Neural cell (in vitro differentiated cells): Measurements from ENCODE around the gene OTOP2. TPM values are rescaled to one million over a fixed set of nuclear protein-coding genes. Genes with fewer than 3 reads are reported as not detected.

Source experiments
- H2AFZ ChIP-seq: fragments of 200-600, 300-800 bp; sonication (generic), shearing (Covaris generic); 2 replicates; pipeline ENCODE4 v1.6.0; 2014; ENCODE audit warnings: low read depth, mild to moderate bottlenecking, antibody characterized with exemption, low read length, moderate library complexity
- H3F3A ChIP-seq: fragments of 200-600 bp; shearing (Covaris generic); 2 replicates; pipeline ENCODE4 v1.6.1; 2016; ENCODE audit warnings: mild to moderate bottlenecking, moderate library complexity, mixed read lengths, antibody characterized with exemption, low read length; ENCODE audit not compliant: insufficient read depth, poor library complexity, severe bottlenecking
- H3K27ac ChIP-seq: fragments of 200-600, 300-800 bp; sonication (generic), shearing (Covaris generic); 2 replicates; pipeline ENCODE4 v1.5.1; 2014; ENCODE audit warnings: mild to moderate bottlenecking, low read length, moderate library complexity
- H3K27me3 ChIP-seq: fragments of 300-800, 200-600 bp; sonication (generic), shearing (Covaris generic); 2 replicates; pipeline ENCODE4 v1.6.0; 2014; ENCODE audit warnings: mild to moderate bottlenecking, low read depth, low read length, moderate library complexity; ENCODE audit not compliant: insufficient read depth
- H3K36me3 ChIP-seq: fragments of 300-800, 200-600 bp; sonication (generic), shearing (Covaris generic); 2 replicates; pipeline ENCODE4 v1.5.1; 2014; ENCODE audit warnings: mild to moderate bottlenecking, antibody characterized with exemption, low read length, moderate library complexity; ENCODE audit not compliant: insufficient read depth
- H3K4me2 ChIP-seq: fragments of 300-800, 200-600 bp; sonication (generic), shearing (Covaris generic); 2 replicates; pipeline ENCODE4 v1.6.0; 2014; ENCODE audit warnings: mild to moderate bottlenecking, low read length
- H3K4me3 ChIP-seq: fragments of 300-800, 200-600 bp; sonication (generic), shearing (Covaris generic); 2 replicates; pipeline ENCODE4 v1.5.1; 2014; ENCODE audit warnings: mild to moderate bottlenecking, low read length, moderate library complexity
- H3K79me2 ChIP-seq: fragments of 200-600 bp; shearing (Covaris generic); replicated peaks from 2 replicates; pipeline ENCODE4 v1.6.0; 2014; ENCODE audit warnings: mild to moderate bottlenecking, low read length, moderate library complexity; ENCODE audit not compliant: insufficient read depth
- H3K9ac ChIP-seq: fragments of 300-800, 200-600 bp; sonication (generic), shearing (Covaris generic); 2 replicates; pipeline ENCODE4 v1.6.1; 2016; ENCODE audit warnings: mild to moderate bottlenecking, low read length, mixed read lengths
- H3K9me2 ChIP-seq: fragments of 200-600 bp; shearing (Covaris generic); 2 replicates; pipeline ENCODE4 v1.6.1; 2016; ENCODE audit warnings: mild to moderate bottlenecking, low read length, mixed read lengths; ENCODE audit not compliant: insufficient read depth
- H3K9me3 ChIP-seq: fragments of 200-600, 300-800 bp; sonication (generic), shearing (Covaris generic); 2 replicates; pipeline ENCODE4 v1.6.1; 2016; ENCODE audit warnings: mild to moderate bottlenecking, mixed run types, low read length, moderate library complexity, mixed read lengths
- H4K20me1 ChIP-seq: fragments of 200-600 bp; shearing (Covaris generic); 2 replicates; pipeline ENCODE4 v1.6.1; 2016; ENCODE audit warnings: mild to moderate bottlenecking, mixed run types; ENCODE audit not compliant: insufficient read depth
- EP300 ChIP-seq: fragments of 450-650 bp; conservative IDR thresholded peaks from 2 replicates; pipeline ENCODE4 v1.6.1; 2014; ENCODE audit warnings: antibody characterized with exemption, mild to moderate bottlenecking, moderate library complexity; ENCODE audit not compliant: poor library complexity, severe bottlenecking
- EZH2 ChIP-seq: fragments of 200-600, 300-800 bp; shearing (Covaris generic), sonication (generic); IDR thresholded peaks from 2 replicates; pipeline ENCODE4 v1.6.1; 2014; ENCODE audit warnings: antibody characterized with exemption, low read length, borderline replicate concordance, mild to moderate bottlenecking; ENCODE audit not compliant: insufficient read depth, poor library complexity, severe bottlenecking
- MXI1 ChIP-seq: fragments of 450-650 bp; conservative IDR thresholded peaks from 2 replicates; pipeline ENCODE4 v1.6.1; 2014; ENCODE audit warnings: antibody characterized with exemption, mild to moderate bottlenecking; ENCODE audit not compliant: poor library complexity, severe bottlenecking
- POLR2AphosphoS5 ChIP-seq: IDR thresholded peaks from 2 replicates; pipeline ENCODE4 v1.6.1; 2012
- RAD21 ChIP-seq: fragments of 450-650 bp; conservative IDR thresholded peaks from 2 replicates; pipeline ENCODE4 v1.6.1; 2014; ENCODE audit warnings: antibody characterized with exemption, mild to moderate bottlenecking, moderate library complexity
- SMC3 ChIP-seq: fragments of 450-650 bp; conservative IDR thresholded peaks from 2 replicates; pipeline ENCODE4 v1.6.1; 2014; ENCODE audit warnings: antibody characterized with exemption, mild to moderate bottlenecking, moderate library complexity; ENCODE audit not compliant: poor library complexity
- TAF1 ChIP-seq: IDR thresholded peaks from 2 replicates; pipeline ENCODE4 v1.6.1; 2012; ENCODE audit warnings: low read depth
- polyA plus RNA-seq: library from polyadenylated mRNA; depleted of rRNA; stranded (reverse); fragments of >200 nt; gene quantifications from 2 replicates; pipeline ENCODE4 v1.2.3, GENCODE V29; 2014
- TF ChIP-seq, protein P1 (sequence below): IDR thresholded peaks from 2 replicates; pipeline ENCODE4 v1.6.1; 2012; ENCODE audit warnings: borderline replicate concordance
- TF ChIP-seq, protein P2 (sequence below): fragments of 450-650 bp; IDR thresholded peaks from 2 replicates; pipeline ENCODE4 v1.5.1; 2014; ENCODE audit warnings: antibody characterized with exemption, mild to moderate bottlenecking, moderate library complexity; ENCODE audit not compliant: poor library complexity, severe bottlenecking

OTOP2 gene
- polyA plus RNA-seq, 1 donor from 2014 or later, result not detected

DNA sequence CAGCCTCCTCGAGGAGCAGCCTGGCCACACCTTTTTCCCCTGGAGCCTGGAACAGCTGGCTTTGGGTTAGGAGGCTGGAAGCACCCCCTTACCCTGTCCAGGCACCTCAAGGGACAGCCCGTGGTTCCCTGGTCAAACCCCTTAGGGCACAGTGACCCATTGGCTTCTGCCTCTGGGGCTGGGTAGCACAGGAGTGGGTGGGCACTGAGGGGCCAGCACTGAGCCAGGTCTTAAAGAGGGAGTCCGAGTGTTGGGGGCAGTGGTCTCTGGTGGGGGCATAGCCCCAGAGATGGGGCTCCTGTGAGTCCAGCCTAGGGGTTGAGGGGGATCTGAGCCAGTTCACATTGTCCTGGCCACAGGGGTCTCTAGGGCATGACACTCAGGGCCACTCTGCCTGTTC lies 27.0 kb downstream of the OTOP2 start:
- Histone ChIP-seq H3K36me3 (no peaks in the 10 kb centered on the region), H3K4me2 (no peak overlapping the region), H3K9ac (no peak overlapping the region), H4K20me1 (no peaks in the 10 kb centered on the region), H3K9me2 (no peaks in the 10 kb centered on the region), H3K27ac (no peak overlapping the region), H2AFZ (no peak overlapping the region), H3K79me2 (no peaks in the 10 kb centered on the region), H3K27me3 (no peaks in the 10 kb centered on the region), H3K9me3 (no peaks in the 10 kb centered on the region), H3K4me3 (no peak overlapping the region), H3F3A (no peaks in the 10 kb centered on the region)
- TF ChIP-seq, protein P1, sequence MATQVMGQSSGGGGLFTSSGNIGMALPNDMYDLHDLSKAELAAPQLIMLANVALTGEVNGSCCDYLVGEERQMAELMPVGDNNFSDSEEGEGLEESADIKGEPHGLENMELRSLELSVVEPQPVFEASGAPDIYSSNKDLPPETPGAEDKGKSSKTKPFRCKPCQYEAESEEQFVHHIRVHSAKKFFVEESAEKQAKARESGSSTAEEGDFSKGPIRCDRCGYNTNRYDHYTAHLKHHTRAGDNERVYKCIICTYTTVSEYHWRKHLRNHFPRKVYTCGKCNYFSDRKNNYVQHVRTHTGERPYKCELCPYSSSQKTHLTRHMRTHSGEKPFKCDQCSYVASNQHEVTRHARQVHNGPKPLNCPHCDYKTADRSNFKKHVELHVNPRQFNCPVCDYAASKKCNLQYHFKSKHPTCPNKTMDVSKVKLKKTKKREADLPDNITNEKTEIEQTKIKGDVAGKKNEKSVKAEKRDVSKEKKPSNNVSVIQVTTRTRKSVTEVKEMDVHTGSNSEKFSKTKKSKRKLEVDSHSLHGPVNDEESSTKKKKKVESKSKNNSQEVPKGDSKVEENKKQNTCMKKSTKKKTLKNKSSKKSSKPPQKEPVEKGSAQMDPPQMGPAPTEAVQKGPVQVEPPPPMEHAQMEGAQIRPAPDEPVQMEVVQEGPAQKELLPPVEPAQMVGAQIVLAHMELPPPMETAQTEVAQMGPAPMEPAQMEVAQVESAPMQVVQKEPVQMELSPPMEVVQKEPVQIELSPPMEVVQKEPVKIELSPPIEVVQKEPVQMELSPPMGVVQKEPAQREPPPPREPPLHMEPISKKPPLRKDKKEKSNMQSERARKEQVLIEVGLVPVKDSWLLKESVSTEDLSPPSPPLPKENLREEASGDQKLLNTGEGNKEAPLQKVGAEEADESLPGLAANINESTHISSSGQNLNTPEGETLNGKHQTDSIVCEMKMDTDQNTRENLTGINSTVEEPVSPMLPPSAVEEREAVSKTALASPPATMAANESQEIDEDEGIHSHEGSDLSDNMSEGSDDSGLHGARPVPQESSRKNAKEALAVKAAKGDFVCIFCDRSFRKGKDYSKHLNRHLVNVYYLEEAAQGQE, result no peak
- TF ChIP-seq SMC3 (no peak), MXI1 (no peak), EZH2 (no peak), TAF1 (no peak), EP300 (no peak), RAD21 (no peak), POLR2AphosphoS5 (no peak)
- TF ChIP-seq, protein P2, sequence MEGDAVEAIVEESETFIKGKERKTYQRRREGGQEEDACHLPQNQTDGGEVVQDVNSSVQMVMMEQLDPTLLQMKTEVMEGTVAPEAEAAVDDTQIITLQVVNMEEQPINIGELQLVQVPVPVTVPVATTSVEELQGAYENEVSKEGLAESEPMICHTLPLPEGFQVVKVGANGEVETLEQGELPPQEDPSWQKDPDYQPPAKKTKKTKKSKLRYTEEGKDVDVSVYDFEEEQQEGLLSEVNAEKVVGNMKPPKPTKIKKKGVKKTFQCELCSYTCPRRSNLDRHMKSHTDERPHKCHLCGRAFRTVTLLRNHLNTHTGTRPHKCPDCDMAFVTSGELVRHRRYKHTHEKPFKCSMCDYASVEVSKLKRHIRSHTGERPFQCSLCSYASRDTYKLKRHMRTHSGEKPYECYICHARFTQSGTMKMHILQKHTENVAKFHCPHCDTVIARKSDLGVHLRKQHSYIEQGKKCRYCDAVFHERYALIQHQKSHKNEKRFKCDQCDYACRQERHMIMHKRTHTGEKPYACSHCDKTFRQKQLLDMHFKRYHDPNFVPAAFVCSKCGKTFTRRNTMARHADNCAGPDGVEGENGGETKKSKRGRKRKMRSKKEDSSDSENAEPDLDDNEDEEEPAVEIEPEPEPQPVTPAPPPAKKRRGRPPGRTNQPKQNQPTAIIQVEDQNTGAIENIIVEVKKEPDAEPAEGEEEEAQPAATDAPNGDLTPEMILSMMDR, result no peak

DNA sequence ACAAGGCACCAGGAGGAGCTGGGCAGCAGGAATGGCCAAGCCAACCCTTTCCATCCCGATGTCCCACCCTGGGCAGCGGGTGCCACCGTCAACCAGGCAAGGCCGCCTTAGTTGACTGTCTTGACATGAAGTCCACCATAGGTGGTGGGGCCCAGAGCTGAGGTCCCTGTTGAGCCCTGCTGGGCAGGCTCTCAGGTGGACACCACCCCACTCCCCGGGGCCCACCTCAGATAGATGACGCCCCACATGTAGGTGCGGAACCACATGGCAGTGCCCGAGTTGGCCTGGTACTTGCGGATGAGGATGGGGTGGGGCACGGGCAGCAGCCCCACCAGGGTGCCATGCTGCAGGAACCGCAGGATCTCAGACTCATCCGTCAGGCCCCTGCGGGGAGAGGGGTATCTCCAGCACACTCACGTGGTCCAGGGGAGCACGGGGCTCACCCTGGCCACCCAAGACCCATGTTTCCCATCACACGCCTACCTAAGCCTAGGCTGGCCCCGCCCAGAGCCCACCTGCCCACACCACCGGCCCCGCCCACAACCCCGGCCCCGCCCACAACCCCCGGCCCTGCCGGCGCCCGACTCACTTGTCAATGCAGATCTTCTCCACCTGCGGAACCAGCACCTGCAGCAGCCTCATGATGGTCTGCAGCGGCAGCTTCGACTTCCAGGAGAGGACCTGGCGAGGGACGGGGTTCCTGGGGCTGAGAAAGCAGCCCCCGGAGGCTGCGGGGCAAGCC lies 27.8 kb downstream of the OTOP2 start:
- H3K9me3 ChIP-seq, result no peaks in the 10 kb centered on the region
- no peak overlapping the region for H3K27ac ChIP-seq
- no peak for TF ChIP-seq SMC3
- TF ChIP-seq, protein P1, result no peak
- TF ChIP-seq, protein P2, result no peak
- TF ChIP-seq EP300, result no peak
- TF ChIP-seq RAD21, result no peak
- no peak for TF ChIP-seq POLR2AphosphoS5
- no peak for TF ChIP-seq EZH2
- no peak for TF ChIP-seq TAF1
- no peak for TF ChIP-seq MXI1
- H3K9ac ChIP-seq, result no peak overlapping the region
- no peaks in the 10 kb centered on the region for H3K9me2 ChIP-seq
- H3K4me3 ChIP-seq, result no peak overlapping the region
- no peak overlapping the region for H2AFZ ChIP-seq
- H3K4me2 ChIP-seq, result no peak overlapping the region
- H3F3A ChIP-seq, result no peaks in the 10 kb centered on the region
- no peaks in the 10 kb centered on the region for H3K36me3 ChIP-seq
- no peaks in the 10 kb centered on the region for H4K20me1 ChIP-seq
- H3K27me3 ChIP-seq, result no peaks in the 10 kb centered on the region
- H3K79me2 ChIP-seq, result no peaks in the 10 kb centered on the region
